ENCODE measurements around the gene TIAM1.

Gene TIAM1

GRCh38 chr21:31087639-31088473 is 256.2 kb downstream of the TIAM1 start:
- DNase-seq (ENCODE audit: low read depth, low spot score), result peak; percentile 85

GRCh38 chr21:31084689-31085088 is 259.4 kb downstream of the TIAM1 start:
- DNase-seq (ENCODE audit: low read depth, low spot score), result no peak

- DNase-seq (ENCODE audit: low read depth, low spot score), result no peak
Measured at GRCh38 chr21:31078796-31079195, 265.3 kb downstream of the TIAM1 start.

GRCh38 chr21:31078216-31078615 is 265.8 kb downstream of the TIAM1 start:
- no peak for DNase-seq (ENCODE audit: low read depth, low spot score)

- DNase-seq (ENCODE audit: low read depth, low spot score), result no peak
Measured at GRCh38 chr21:31075848-31076247, 268.2 kb downstream of the TIAM1 start.

- DNase-seq (ENCODE audit: low read depth, low spot score), result no peak
Measured at GRCh38 chr21:31072533-31072932, 271.5 kb downstream of the TIAM1 start.

Data from ELF-1 (cell line).